ENCODE data around the gene ARHGEF18.

DNA sequence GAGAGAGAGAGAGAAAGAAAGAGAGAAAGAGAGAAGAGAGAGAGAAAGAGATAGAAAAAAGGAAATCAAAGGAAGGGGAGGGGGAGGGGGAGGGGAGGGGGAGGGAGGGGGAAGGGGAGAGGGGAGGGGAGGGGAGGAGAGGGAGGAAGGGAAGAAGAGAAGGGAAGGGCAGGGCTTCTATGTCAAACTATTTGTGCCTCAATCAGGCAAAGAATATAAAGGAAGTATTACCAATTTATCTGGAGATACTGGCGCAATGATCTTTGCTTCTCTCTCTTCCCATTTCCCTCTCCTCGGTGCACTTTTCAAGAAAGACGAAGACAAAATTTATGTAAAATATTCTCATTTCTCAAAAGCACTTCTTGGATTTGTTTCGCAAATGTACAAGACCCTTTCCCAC is 45.3 kb upstream of the ARHGEF18 start:
- TF ChIP-seq POLR2AphosphoS5 (IDR thresholded peaks at IDR 0.05; ENCODE audit: low read depth) (no peak), ZNF331 (CRISPR knock-in tag; IDR thresholded peaks at IDR 0.05; ENCODE audit: low read depth) (no peak), EZH2 (IDR thresholded peaks at IDR 0.05; ENCODE audit: low read depth, unreplicated experiment) (no peak)
- TF ChIP-seq, protein P1, sequence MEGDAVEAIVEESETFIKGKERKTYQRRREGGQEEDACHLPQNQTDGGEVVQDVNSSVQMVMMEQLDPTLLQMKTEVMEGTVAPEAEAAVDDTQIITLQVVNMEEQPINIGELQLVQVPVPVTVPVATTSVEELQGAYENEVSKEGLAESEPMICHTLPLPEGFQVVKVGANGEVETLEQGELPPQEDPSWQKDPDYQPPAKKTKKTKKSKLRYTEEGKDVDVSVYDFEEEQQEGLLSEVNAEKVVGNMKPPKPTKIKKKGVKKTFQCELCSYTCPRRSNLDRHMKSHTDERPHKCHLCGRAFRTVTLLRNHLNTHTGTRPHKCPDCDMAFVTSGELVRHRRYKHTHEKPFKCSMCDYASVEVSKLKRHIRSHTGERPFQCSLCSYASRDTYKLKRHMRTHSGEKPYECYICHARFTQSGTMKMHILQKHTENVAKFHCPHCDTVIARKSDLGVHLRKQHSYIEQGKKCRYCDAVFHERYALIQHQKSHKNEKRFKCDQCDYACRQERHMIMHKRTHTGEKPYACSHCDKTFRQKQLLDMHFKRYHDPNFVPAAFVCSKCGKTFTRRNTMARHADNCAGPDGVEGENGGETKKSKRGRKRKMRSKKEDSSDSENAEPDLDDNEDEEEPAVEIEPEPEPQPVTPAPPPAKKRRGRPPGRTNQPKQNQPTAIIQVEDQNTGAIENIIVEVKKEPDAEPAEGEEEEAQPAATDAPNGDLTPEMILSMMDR (conservative IDR thresholded peaks at IDR 0.05; ENCODE audit: low read depth in 2 of 2), result no peak
